IPS-NIHi7 (cell line): ENCODE results near the gene TRIM47.

Source experiments
- DNase-seq: peaks from one replicate; pipeline ENCODE4 v3.0.0; 2012; ENCODE audit warnings: mixed read lengths; ENCODE audit errors: extremely low spot score

TRIM47 gene

GRCh38 chr17:75847614-75848522, 30.5 kb downstream of the TRIM47 start:
- no peak for DNase-seq

- no peak for DNase-seq
Measured at GRCh38 chr17:75846692-75847613, 31.4 kb downstream of the TRIM47 start.

GRCh38 chr17:75845933-75846691, 32.3 kb downstream of the TRIM47 start:
- DNase-seq = no peak

- peak; percentile 90 for DNase-seq
Measured at GRCh38 chr17:75845058-75845711, 33.2 kb downstream of the TRIM47 start.

- DNase-seq = no peak
Measured at GRCh38 chr17:75844530-75845057, 33.8 kb downstream of the TRIM47 start.

GRCh38 chr17:75843577-75844529, 34.5 kb downstream of the TRIM47 start, which contains the start of gene UNC13D:
UNC13D (minus strand) TSS chr17:75844404; CDS start chr17:75844337, 67 bp downstream.
- DNase-seq = no peak

GRCh38 chr17:75842963-75843576, 35.3 kb downstream of the TRIM47 start:
- no peak for DNase-seq

- no peak for DNase-seq
Measured at GRCh38 chr17:75842411-75842810, 36.0 kb downstream of the TRIM47 start.

- no peak for DNase-seq
Measured at GRCh38 chr17:75840799-75841164, 37.6 kb downstream of the TRIM47 start.

GRCh38 chr17:75839942-75840798, 38.2 kb downstream of the TRIM47 start:
- DNase-seq = no peak

- DNase-seq = no peak
Measured at GRCh38 chr17:75838410-75838809, 40.0 kb downstream of the TRIM47 start.

- DNase-seq = no peak
Measured at GRCh38 chr17:75837899-75838298, 40.5 kb downstream of the TRIM47 start.

GRCh38 chr17:75836605-75837004, 41.8 kb downstream of the TRIM47 start:
- DNase-seq = no peak

- DNase-seq = no peak
Measured at GRCh38 chr17:75835654-75835987, 42.8 kb downstream of the TRIM47 start.

GRCh38 chr17:75834928-75835653, 43.3 kb downstream of the TRIM47 start:
- peak; percentile 54 for DNase-seq

GRCh38 chr17:75834279-75834920, 44.0 kb downstream of the TRIM47 start:
- DNase-seq = no peak
